GM19240 (cell line): Measurements from ENCODE around the gene PLTP.

Experiments used
- DNase-seq: peaks from one replicate; pipeline ENCODE4 v3.0.0; 2011; ENCODE audit warnings: low spot score; ENCODE audit not compliant: insufficient read length

Gene PLTP

GRCh38 chr20:45850926-45851325, 61.0 kb downstream of the PLTP start:
- no peak for DNase-seq

GRCh38 chr20:45850238-45850637, 61.7 kb downstream of the PLTP start:
- DNase-seq, result no peak

GRCh38 chr20:45848969-45849582, 62.9 kb downstream of the PLTP start:
- DNase-seq, result no peak
